SIG-M5 treated with dmso at 0.1 percent for 504 hours (cell line): Measurements from ENCODE around the gene SHANK3.
"Not testable (repeated sequence)": the region's sequence is repeated elsewhere in the genome, so short reads cannot be mapped to it uniquely, and the experiment has no call there.

Experiments used
- DNase-seq: peaks from one replicate; lab custom pipeline; 2025; ENCODE audit not compliant: unreplicated experiment; lab: John Stamatoyannopoulos, UW

Gene SHANK3

GRCh38 chr22:50672471-50673230, at the start of gene SHANK3:
TSS of gene SHANK3 (plus strand) at chr22:50672823.
- no peak for DNase-seq

- DNase-seq: no peak
Observed at GRCh38 chr22:50624347-50625130, 48.1 kb upstream of the SHANK3 start.

DNA sequence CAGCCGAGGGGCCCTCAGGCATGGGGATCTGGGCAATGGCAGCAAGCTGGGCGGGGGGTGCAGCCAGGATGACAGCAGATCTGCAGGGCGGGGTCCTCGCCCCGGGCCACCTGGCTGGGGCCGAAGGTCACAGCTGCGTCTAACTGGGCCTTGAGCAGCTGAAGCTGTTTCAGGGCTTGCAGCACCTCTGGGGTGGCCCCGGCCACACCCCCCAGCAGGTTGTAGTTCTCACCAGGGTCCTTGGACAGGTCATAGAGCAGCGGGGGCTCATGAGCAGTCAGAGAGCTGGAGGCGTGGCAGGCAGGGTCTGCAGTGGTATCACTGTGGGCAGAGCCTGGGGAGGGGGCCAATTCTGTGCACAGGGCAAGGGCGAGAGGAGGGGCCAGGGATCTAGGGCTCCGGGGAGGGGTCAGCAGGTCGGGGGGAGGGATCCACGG, 47.5 kb upstream of the SHANK3 start:
- DNase-seq: no peak

- no peak for DNase-seq
Observed at GRCh38 chr22:50625568-50626313, 46.9 kb upstream of the SHANK3 start.

GRCh38 chr22:50626314-50626849, 46.2 kb upstream of the SHANK3 start:
- DNase-seq: no peak

GRCh38 chr22:50626850-50627641, 45.6 kb upstream of the SHANK3 start:
- no peak for DNase-seq

DNA sequence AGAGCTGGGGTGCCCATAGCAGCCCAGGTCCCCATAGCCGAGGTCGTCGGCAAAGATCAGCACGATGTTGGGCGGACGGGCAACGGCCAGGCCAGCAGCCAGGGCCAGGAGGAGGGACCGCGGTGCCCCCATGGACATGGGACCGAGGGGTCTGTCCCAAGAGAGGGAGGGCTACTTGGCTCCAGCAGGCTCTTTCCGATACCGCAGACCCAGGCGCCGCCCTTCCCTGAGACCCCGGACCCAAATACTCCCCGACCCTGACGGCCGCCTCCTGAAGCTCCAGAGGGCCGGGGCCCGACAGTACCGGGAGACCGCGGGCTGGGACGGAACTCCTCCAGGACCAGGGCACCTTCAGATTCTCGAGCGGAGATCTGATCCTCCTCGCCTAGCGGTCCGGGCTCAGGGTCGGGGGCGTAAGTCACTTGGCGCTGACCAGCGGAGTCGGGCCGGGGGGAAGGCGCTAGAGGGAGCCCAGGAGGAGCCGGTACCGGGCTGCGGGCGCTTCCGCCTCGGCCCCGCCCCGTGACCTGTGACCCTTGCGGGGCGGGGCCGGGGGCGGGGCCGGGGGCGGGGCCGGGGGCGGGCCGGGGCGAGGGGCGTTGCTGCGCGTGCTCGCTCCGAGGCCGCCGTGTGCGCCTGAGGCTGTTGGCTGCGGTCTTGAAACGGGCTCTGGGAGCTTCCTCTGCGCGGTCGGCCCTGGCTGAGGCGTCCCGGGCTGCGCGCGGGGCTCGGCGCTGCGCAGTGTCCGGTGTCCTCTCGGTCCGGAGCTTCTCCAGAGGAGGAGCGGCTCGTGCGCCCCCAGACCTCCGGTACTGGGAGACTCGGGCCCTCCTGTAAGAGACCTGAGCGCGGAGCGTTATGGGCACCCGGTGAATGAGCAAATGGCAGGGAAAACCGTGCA, 44.7 kb upstream of the SHANK3 start, which contains the start of gene ARSA:
ARSA (minus strand) TSS at position 511 of the 901 bp plus-strand sequence; CDS start at position 138, 373 bp downstream.
- peak; percentile 72 for DNase-seq

- no peak for DNase-seq
Observed at GRCh38 chr22:50628543-50629134, 44.0 kb upstream of the SHANK3 start.

GRCh38 chr22:50630376-50630775, 42.2 kb upstream of the SHANK3 start:
- no peak for DNase-seq

- no peak for DNase-seq
Observed at GRCh38 chr22:50633086-50633485, 39.5 kb upstream of the SHANK3 start.

GRCh38 chr22:50633771-50634170, 38.9 kb upstream of the SHANK3 start:
- DNase-seq: no peak

DNA sequence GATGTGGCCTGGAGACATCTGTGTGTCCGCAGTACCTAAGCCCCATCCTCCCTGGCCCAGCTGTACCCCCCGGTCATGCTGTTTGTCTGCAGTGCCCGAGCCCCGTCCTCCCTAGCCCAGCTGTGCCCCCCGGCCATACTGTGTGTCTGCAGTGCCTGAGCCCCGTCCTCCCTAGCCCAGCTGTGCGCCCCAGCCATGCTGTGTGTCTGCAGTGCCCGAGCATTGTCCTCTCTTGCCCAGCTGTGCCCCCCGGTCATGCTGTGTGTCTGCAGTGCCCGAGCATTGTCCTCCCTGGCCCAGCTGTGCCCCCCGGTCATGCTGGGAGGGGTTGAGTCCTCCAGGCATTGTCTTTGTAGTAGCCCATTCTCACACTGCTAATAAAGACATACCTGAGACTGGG, 37.0 kb upstream of the SHANK3 start:
- DNase-seq: no peak

GRCh38 chr22:50640296-50640695, 32.3 kb upstream of the SHANK3 start:
- not testable (repeated sequence) for DNase-seq

GRCh38 chr22:50640857-50641647, 31.6 kb upstream of the SHANK3 start:
- DNase-seq: no peak

DNA sequence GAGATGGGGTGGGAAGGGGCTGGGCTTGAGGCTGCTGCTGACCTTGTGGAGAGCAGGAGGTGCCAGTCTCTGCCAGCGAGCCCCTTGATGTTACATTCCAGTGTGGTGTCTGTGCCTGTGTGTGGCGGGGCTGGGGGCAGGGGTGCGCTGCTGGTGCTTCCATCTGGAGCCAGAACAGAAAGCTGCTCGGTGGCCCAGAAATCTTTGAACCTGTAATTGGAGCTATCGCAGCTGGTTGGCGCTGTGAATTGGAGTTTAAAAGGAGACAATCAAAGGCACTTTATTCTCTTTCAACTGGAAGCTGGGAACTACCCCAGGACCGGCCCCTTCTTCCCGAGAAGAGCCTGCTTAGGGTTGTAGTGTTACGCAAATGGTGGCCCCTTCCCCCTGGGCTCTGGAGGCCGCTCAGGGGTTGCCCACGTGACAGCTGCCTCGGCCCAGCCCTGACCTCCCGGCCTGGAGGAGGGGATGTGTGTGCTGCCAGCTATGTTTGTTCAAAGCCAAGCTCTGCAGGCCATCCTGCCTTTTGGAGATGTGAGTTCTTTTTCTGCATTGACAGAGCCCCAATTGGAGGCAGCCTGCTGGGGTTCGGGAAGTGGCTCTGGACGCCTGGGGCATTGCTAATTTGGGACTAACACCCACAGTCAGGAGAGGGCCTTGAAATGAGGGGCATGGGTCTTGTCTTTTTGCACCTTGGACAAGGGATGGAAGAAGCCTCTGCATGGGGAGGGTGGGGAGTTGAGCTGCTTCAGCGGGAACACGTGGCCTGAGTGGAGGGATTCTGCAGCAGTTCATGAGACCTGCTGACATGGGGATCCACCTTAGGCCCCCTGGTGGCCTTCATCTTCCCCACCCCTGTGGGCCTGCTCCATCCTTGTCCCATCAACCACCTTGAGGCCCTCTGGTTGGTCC, 30.7 kb upstream of the SHANK3 start:
- DNase-seq: no peak

- DNase-seq: not testable (repeated sequence)
Observed at GRCh38 chr22:50643021-50643820, 29.4 kb upstream of the SHANK3 start.

DNA sequence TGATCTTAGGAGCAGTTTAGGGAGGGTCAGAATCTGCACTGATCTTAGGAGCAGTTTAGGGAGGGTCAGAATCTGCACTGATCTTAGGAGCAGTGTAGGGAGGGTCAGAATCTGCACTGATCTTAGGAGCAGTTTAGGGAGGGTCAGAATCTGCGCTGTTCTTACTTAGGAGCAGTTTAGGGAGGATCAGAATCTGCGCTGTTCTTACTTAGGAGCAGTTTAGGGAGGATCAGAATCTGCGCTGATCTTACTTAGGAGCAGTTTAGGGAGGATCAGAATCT, 28.9 kb upstream of the SHANK3 start:
- DNase-seq: not testable (repeated sequence)
